Astrocyte of the hippocampus (primary cell): ENCODE data around the gene ARL3.
"Not testable (repeated sequence)": the region's sequence is repeated elsewhere in the genome, so short reads cannot be mapped to it uniquely, and the experiment has no call there.

Experiments used
- DNase-seq: peaks from one replicate; pipeline ENCODE4 v3.0.0; 2011; ENCODE audit warnings: low read depth, low spot score

ARL3 gene

GRCh38 chr10:102704915-102705314 is 9.3 kb downstream of the ARL3 start:
- peak; percentile 65 for DNase-seq

DNA sequence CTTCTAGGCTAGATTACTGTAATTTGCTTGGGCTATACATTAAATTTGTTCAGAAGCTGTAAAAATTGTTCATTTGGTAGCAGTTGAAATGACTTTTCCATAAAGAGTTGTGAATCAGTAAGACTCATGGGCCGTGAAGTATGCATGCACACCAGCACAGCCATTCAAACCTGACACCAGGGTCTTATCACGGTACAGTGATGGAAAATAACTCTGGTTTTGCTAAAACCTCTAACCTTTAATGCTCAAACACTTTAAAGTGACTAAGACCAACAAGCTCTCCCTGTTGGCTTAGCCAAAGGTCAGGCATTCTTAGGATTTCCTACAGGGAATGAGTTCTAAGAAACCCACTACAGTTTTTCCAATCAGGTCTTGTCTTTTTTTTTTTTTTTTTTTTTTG is 11.5 kb downstream of the ARL3 start:
- DNase-seq = no peak

GRCh38 chr10:102701796-102702195 is 12.4 kb downstream of the ARL3 start:
- DNase-seq = no peak

GRCh38 chr10:102701272-102701671 is 12.9 kb downstream of the ARL3 start:
- no peak for DNase-seq

GRCh38 chr10:102698894-102699293 is 15.3 kb downstream of the ARL3 start:
- no peak for DNase-seq

- no peak for DNase-seq
These were observed 17.5 kb downstream of the ARL3 start for GRCh38 chr10:102696736-102697135.

GRCh38 chr10:102695401-102695800 is 18.8 kb downstream of the ARL3 start:
- not testable (repeated sequence) for DNase-seq

- no peak for DNase-seq
These were observed 22.7 kb downstream of the ARL3 start for GRCh38 chr10:102691285-102692066.

GRCh38 chr10:102683736-102684135 is 30.5 kb downstream of the ARL3 start:
- no peak for DNase-seq

- no peak for DNase-seq
These were observed 31.2 kb downstream of the ARL3 start for GRCh38 chr10:102682981-102683380.

- DNase-seq = no peak
These were observed 31.8 kb downstream of the ARL3 start for GRCh38 chr10:102682416-102682815.

GRCh38 chr10:102681696-102682095 is 32.5 kb downstream of the ARL3 start:
- DNase-seq = no peak

DNA sequence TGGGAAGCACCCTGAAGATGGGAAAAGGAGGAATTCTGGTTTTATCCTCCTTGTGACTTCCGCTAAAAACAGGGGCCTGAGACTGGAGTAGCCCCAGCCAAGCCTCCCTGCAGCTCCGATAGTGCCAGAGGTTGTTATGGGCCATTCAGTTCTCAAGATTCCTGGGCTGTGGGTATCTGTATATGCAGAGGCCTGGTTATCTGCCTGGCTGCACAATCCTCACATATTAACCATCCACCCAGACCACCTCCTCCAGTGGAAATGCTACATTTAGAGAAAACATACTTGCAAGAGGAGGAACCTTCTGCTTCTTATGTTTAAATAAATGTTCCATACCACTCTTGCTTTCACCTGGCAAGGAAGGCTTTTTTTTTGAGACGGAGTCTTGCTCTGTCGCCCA is 34.6 kb downstream of the ARL3 start:
- DNase-seq = no peak

DNA sequence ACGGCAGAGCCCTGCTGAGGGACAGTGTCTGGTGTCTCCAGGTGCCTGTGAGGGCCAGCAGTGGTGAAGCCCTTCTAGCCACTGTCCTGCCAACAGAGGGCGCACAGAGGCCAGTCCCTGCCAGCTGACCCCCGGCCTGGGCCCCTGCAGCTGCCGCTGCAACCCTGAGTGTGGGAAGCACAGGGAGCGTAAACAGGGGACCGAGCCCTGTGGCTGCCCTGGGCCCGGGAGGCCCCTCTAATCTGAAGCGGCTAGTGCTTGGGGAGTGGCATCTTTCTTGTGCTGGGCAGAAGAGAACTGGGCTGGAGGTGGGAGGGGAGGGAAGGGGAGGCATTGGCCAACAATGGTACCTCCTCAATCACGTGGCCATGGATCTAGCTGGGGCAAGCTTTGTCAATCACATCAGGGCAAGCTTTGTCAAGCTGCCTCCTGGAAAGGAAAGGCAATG is 35.3 kb downstream of the ARL3 start:
- peak; percentile 72 for DNase-seq

DNA sequence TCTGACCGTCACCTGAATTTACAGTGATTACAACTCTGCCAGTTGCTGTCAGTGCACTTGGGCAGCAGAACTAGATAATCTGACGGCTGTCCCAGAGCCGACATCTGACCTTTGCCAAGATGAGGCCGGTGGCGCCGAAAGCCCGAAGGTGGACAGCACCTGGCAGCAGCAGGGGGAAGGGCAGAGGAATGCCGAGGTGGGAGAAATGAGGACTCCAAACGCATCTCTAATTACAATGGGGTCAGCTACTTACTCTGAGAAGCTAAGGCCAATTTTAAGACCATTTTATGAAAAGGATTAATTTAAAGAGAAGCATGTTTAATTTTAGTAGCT is 36.2 kb downstream of the ARL3 start:
- no peak for DNase-seq

DNA sequence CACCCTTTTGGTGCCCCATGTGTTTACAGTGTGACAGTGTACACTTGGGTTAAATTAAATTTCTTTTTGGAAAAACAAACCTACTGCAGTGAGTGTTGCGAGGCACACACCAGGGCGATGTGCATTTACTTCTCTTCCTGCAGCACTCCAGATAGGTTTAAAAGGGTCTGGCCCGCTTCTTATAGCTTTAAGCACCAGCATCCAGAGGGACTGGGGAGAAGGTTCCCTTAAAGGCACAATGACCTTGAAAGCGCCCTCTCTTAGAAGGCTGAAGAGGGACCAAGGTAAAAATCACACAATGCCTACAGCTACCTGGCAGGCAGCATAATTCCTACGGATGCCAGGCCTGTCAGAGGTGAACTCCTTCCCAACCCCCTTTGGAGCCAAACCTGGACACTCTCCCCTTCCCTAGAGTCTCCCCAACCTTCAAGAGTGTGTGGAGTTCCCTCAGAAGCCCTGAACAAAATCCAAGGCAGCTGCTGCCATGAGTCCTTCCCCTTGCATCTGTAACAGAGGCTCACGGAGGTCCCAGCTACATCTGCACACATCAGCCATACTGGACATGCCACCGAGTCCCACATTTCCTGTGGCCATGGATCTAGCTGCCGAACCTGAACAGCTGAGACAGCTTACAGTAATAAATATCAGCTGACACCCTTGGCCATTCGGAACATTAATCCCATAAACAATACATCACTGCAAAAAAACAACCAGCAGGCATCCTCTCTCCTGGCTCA is 36.7 kb downstream of the ARL3 start:
- no peak for DNase-seq

GRCh38 chr10:102676534-102677315 is 37.5 kb downstream of the ARL3 start:
- DNase-seq = no peak

- peak; percentile 83 for DNase-seq
These were observed 38.3 kb downstream of the ARL3 start for GRCh38 chr10:102675666-102676533.

DNA sequence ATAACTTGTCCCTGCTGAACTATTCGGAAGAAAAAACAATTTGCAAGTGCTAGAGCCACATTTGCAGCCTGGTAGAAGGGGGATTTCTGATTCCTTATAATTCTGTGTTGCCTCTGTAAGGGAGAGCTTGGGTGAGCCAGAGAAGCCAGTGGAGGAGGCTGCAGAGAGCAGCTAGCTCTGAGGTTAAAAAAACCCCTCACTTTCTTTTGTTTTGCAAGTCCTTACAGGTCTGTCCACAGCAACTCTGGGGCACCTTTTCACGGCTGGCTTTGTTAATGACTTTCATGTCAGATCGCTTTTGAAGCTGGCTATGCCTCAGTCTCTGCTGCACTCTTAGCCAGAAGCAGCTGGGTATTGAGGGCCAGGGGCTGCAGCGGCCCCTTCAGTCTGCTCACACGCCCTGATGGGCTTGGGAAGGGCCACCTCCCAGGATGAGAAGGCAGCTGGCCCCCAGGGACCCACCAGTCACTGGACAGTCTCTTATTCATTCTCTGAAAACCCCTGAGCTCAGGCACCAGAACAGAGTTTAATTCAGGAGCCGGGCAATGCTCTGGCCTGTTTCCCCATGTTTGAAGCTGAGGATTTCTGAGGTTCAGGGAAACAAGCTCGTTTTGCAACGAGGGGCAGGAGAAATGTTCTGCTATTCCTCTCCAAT is 39.1 kb downstream of the ARL3 start:
- no peak for DNase-seq

GRCh38 chr10:102674566-102674965 is 39.6 kb downstream of the ARL3 start:
- no peak for DNase-seq
